Loucy (cell line): ENCODE results near the gene GRIK2.

ENCODE experiments used
- EZH2phosphoT487 ChIP-seq: fragments of 200-600 bp; IDR thresholded peaks from 2 replicates; pipeline ENCODE4 v1.6.1; 2018; ENCODE audit warnings: antibody characterized with exemption, mild to moderate bottlenecking, moderate library complexity, borderline replicate concordance
- TF ChIP-seq, protein P1 (sequence below): fragments of 200-600 bp; sonication (generic); conservative IDR thresholded peaks from 2 replicates; pipeline ENCODE4 v1.5.1; 2014; ENCODE audit warnings: mild to moderate bottlenecking, antibody characterized with exemption, low read length

GRCh38 chr6:101652079-101652478 lies 258.6 kb downstream of the GRIK2 start:
- TF ChIP-seq, protein P1, sequence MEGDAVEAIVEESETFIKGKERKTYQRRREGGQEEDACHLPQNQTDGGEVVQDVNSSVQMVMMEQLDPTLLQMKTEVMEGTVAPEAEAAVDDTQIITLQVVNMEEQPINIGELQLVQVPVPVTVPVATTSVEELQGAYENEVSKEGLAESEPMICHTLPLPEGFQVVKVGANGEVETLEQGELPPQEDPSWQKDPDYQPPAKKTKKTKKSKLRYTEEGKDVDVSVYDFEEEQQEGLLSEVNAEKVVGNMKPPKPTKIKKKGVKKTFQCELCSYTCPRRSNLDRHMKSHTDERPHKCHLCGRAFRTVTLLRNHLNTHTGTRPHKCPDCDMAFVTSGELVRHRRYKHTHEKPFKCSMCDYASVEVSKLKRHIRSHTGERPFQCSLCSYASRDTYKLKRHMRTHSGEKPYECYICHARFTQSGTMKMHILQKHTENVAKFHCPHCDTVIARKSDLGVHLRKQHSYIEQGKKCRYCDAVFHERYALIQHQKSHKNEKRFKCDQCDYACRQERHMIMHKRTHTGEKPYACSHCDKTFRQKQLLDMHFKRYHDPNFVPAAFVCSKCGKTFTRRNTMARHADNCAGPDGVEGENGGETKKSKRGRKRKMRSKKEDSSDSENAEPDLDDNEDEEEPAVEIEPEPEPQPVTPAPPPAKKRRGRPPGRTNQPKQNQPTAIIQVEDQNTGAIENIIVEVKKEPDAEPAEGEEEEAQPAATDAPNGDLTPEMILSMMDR: no peak
- no peak for TF ChIP-seq EZH2phosphoT487
